Measurements from ENCODE around the gene EEF1AKMT3.

Gene EEF1AKMT3

DNA sequence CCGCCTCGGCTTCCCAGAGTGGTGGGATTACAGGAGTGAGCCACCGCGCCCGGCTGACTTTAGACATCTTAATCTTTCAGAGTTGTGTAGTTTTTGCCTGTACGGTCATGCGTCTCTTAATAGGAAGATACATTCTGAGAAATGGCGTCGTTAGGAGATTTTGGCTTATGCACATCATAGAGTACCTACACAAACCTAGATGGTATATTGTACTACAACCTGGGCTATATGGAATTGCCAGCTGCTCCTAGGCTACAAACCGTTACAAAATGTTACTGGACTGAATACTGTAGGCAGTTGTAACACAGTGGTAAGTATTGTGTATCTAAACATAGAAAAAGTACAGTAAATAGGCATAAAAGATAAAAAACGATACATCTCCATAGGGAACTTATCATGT, 11.4 kb downstream of the EEF1AKMT3 start:
- DNase-seq (ENCODE audit: low spot score), result no peak

DNA sequence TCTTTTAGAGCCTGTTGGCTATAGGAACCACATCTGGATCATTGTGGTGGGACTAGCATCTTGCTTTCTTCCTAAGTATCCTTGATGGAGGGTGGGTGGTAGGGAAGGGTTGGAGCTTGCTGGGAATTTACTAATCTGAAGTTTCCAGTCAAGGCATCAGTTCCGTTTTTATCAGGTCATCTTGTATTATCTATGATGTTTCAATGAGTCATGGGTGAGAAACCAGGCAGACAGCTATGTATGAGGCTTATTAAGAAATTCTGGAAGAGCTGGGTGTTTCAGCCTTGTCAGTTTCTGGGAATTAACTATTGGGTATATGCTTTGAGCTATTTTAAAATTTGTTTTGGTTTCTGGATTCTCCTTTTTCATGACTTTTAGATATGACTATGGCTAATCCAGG, 21.5 kb downstream of the EEF1AKMT3 start:
- no peak for DNase-seq (ENCODE audit: low spot score)

DNA sequence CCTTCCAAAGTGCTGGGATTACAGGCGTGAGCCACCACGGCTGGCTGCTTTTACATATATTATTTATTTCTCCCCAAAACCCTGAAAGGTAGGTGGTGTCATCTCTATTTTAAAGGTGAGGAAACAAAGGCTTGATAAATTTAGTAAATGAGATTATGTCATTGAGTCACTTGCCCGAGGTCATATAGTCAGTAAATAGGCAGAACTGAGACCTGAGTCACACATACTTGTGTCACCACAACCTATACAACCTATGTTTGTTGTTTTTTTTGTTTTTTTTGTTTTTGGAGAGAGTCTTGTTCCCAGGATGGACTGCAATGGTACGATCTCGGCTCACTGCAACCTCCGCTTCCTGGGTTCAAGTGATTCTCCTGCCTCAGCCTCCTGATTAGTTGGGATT, 22.9 kb downstream of the EEF1AKMT3 start:
- DNase-seq (ENCODE audit: low spot score), result no peak

DNA sequence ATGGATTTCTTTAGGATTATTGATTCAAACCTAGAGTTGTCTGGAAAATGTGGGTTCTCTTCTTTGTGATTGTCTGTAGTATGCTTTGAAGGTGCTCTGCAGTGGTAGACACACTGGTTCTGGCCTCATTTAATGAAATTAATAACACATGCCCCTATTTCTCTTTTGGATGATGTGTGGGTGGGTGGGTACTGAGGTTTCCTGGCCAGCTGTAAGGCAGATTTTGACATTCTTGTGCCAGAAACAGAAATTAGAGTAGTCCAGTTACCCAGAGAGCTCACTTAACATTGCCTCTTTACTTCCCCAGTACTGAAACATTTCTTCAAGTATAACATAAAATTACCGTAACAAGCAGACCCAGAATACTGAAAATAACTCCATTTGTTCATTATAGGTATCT, 24.6 kb downstream of the EEF1AKMT3 start:
- no peak for DNase-seq (ENCODE audit: low spot score)

DNA sequence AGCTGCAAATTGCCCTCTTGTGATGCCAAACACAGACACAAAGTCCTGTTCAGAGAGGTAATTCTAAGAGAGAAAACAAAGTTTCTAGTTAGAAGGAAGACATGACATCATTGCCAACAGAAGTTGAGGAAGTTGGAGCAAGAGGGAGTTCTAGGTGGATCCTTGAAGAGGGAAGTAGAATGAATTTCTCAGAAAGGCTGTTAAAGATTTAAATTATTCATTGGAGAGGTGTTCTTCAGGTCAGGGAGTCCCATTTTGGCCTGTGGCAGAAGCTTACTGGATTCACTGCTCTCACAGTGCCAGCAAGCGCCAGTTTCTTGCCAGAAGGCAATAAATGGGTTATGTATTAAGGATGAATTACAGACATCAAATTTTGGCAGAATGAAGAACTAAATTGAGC, 25.5 kb downstream of the EEF1AKMT3 start:
- no peak for DNase-seq (ENCODE audit: low spot score)

DNA sequence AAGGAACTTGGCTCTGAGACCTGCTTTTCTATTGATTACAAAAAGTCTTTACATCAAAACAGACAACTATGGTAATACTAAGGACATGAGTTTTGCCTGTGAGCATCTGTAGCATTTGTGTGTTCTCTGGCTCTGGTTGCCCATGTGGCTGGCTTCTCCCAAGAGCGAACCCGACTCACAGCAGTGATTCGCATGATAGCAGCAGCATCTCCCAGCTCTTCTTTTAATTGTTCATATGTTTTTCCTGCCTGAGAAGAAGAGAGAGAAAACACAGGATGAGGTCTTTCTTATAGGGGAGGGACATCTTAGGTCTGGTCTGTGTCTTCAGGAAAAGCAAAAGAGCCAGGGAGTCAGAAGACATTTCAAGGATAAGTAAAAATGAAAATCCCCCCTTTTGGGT, 28.6 kb downstream of the EEF1AKMT3 start:
- no peak for DNase-seq (ENCODE audit: low spot score)

DNA sequence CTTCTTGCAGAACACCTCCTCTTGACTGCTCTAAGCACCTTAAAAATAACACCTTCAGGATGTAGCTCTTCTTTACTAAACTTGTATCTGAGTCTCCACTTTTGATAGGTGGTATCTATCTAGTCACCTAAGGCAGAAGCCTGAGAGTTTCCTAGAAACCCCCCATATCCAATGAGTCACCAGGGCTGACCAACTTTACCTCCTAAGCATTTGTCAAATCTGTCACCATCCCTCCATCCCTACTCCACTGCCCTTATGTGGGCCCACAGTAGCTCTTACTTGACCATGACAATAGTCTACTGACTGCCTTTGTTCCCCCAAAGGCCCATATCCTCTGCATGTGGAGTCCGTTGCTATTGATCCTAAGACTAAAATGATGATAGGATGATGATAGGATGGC, 30.2 kb downstream of the EEF1AKMT3 start:
- no peak for DNase-seq (ENCODE audit: low spot score)

DNA sequence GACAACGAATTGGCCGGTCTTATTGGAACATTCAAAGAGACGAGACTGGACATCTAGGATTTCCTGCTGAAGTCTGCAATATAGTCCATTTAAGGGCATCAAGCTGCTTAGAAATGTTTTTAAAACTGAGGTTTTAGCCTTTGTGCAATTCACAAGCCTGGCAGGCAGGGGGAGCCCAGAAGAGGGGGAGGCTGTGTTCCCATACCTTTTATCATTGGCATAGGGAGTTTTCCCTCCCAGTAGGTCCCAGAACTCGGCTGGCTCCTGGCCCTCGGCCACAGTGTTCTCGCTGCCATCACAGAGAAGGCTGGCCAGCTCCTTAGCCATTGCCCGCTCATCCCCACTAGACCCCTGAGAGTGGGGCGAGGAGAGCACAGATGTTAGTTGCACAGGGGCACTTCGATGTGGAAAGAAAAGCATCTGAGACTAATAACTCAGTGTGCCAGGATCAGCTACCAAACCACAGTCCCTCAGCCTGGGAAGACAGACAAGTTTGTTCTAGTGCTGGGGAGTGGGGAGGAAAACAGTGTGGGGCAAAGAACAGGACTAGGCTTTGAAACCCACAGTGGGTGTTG, 31.0 kb downstream of the EEF1AKMT3 start:
- peak; percentile 28 for DNase-seq (ENCODE audit: low spot score)

DNA sequence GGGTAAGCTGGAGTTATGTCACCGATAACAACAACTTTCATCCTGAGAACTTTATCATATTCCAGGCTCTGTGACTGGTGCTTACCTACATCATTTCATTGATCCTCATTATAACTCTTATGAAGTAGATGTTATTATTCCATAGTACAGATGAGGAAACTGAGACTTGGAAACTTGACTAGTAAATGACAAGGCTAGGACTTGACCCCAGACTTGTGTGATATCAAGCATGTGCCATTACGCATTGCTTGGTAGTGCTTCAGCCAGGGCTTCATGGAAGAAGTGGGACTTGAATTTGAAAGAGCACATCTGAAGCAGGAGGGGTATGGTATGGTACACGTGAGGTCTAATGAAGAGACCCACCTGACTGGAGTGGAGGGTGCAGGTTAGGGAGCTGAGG, 34.3 kb downstream of the EEF1AKMT3 start:
- no peak for DNase-seq (ENCODE audit: low spot score)

DNA sequence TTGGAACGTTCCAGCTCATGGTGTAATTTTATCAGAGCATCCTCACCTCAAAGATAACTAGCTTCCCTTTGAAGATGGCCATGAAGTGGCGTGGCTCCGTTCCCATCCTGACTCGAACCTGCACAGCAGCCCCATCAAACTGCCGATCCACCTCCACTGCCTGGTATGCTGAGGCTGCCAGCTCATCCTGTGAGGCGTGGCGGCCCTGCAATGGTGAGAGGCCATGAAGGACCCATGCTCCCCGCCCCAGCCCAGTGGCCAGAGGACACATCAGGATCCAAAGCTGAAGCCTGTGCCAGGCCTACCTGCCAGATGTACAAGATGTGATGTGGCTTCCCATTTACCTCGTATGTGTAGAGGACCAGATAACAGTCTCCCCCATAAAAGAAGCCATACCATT, 34.9 kb downstream of the EEF1AKMT3 start:
- DNase-seq (ENCODE audit: low spot score), result no peak

DNA sequence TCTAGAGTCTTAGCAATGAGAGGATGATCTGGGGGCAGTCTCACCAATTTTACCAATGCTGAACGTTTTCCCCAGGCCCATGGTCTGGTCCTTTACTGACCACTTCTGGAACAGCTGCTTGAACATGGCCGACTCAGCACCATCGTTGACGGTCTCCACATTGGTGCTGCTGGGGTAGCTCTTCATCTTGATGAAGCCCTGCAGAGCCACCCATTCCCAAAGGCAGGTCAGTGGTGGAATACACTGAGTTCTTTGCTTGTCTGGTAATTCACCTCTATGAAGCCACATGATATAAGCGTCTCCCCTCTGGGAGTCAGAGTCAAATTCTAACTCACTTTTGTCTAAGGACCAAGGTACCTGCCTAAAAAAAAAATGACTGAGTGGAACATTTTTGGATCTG, 35.9 kb downstream of the EEF1AKMT3 start:
- no peak for DNase-seq (ENCODE audit: low spot score)

DNA sequence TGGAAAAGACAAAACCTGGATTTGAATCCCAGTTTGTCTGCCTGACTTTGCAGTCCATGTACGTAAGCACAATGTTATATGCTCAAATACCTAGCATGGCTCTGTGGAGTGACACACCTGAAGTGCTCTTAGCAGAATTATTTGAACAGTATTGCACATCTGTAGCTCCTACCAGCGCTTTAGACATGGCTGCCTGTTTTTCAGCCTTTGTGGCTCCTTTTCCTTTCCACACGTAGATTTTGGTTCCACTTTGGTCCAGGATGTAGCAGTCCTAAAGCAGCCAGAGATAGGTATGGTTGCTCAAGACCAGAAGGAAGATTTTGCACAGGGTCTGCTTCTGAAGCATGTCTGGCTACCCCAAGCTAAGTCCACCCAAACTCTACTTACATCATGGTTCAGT, 37.0 kb downstream of the EEF1AKMT3 start:
- no peak for DNase-seq (ENCODE audit: low spot score)

DNA sequence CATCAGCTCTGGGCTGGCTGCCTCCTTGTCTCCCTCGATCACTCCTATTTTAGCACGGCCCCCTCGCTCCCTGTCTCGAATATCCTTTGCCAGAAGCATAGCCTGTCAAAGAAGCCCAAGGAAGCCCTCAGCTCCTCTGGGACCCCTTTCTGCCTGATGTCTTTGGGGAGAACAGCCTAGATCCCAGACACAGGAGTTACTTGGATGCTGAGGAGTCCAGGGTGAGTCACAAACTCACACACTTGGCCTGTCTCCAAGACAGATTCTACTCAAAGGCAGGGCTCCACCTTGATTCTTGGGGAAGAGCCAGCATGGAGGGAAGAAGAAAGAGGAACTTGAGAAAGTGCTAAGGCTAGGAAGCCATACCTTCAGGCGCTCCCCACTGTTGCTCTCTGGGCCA, 38.0 kb downstream of the EEF1AKMT3 start:
- DNase-seq (ENCODE audit: low spot score), result no peak

DNA sequence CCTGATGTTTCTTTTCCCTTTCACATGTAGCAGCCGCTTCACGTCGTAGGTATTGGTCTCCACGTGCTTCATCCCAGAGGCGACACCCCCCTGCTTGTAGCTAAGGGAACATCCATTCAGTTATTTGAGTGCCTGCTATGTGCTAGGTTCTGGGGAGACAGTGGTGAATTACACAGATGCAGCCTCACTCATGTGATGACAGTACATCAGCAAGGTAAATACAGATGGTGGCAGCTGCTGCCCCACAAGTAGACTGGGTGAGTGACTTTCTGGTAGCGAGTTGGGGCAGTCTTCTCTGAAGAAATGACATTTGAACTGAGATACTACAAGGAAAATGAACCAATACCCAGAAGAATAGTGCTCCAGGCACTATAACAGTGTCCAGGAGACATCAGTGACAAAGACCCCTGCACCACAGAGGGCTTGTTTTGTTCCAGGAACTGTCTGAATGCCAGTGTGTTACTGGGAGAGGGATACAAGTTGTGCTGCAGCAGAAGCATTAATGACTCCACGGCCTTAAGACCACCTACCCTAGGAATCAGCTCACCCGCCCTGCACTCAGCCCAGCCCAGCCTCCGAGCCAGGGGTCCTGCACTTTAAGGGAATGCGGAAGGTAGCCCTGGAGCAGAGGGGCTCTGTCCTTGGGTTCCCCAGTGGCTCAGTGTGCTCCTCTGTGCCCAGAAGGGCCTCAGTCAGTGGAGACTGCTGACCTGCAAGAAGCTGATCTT, 38.8 kb downstream of the EEF1AKMT3 start:
- no peak for DNase-seq (ENCODE audit: low spot score)

DNA sequence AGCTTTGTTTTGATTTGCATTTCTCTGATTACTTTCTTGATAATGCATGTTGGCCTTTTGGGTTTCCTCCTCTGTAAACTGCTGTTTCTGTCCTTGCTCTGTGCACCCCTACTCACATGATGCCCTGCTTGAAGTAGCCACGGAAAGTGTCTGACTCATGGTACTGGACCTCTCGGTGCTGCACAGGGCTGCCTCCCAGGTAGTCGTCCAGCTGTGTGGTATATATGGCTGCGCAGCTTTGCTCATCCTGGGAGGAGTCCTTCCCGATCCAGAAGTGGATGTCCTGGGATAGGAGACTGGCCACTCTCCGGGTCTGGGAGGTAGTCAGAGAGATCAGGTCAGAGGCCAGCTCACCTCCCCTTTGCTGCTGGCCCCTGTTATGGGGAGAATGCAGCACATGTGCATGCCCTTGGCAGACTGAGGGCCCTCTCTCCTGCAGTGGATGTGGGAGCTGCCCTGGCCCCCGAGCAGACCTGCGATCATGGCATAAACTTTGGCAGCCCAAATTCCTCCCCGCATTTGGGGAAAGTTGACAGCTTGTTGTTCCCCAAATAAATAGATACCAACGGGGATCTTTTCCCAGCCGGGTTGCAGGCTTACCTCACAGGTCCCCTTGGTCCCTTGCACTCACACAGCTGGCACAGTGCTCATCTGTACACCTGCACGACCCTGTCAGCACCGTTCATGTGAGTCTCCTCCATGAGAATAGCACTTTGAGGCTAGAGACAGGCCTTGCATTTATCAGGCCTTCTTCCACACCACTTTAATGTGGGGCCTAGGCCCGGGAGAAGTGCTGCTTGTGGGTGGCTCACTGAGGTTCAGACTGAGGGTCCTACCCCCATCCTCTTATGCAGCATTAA, 40.9 kb downstream of the EEF1AKMT3 start:
- DNase-seq (ENCODE audit: low spot score), result no peak

DNA sequence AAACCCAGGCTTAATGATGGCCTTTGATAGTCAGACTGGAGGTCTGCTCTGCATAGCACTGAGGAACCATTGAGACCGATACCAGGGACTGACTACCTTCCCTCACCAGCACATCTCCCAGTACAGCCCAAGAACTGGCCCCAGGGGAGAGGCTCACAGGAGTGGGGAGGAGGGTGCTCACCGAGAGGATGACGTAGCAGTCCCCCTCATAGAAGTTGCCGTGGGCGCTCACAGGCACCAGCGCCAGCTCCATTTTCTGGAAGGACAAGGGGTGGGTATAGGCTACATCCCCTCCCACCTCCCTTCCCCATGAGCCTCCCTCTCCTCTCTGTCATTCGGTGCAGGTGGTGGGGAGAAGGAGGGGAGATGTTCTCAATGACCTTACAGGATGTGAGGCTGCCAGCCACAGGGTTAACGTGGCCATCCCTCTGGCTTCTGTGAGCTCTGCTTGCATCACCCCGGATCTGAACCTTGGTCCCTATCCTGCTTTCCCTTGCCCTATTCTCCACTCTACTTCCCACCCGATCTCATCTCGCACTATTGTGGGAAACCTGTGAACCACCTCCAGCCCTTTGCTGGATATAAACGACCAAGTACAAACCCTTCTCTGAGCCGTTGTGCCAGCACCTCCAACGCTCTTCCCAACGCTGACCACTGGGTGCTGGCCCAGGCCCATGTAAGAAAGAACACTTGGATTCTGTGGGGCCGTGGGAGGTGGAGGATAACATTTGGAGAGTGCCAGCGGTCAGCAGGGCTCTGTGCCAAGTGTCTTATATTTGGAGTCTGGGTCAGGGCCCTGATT, 41.8 kb downstream of the EEF1AKMT3 start:
- no peak for DNase-seq (ENCODE audit: low spot score)

DNA sequence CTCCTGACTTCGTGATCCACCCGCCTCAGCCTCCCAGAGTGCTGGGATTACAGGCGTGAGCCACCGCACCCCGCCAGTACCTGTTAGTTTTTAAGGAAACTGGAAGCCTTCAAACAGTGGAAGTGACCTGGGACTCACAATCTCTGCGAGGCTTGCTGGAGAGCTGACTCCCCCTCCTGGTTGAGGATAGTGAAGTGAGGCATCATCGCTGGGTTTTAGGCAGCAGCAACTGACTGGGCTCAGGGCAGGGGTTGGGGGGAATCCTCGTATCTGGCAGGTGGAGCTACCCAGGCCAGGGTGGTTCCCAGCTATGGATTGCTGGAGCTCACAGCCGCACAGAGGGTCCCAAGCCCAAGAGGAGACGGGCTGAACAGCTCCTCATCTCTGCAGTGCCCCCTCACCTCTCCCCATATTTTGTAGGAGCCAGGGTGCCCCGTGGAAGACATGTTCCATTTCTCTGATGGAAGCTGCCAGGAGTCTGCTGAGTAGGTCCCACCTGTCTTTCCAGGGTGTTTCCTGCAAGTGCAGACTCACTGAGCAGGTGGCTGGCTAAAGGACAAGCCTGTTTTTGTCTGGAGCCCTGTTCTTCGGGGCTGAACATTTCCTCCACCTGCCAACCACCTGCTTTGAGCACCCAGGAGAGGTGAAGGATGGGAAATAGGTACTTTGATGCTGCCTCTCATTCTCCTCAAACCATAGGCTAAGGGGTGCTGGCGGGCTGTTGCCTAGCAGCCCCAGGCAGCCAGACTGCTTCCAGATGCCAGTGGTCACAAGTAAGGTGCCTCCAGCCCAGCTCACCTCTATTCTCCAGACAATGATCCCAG, 43.0 kb downstream of the EEF1AKMT3 start:
- DNase-seq (ENCODE audit: low spot score), result no peak

DNA sequence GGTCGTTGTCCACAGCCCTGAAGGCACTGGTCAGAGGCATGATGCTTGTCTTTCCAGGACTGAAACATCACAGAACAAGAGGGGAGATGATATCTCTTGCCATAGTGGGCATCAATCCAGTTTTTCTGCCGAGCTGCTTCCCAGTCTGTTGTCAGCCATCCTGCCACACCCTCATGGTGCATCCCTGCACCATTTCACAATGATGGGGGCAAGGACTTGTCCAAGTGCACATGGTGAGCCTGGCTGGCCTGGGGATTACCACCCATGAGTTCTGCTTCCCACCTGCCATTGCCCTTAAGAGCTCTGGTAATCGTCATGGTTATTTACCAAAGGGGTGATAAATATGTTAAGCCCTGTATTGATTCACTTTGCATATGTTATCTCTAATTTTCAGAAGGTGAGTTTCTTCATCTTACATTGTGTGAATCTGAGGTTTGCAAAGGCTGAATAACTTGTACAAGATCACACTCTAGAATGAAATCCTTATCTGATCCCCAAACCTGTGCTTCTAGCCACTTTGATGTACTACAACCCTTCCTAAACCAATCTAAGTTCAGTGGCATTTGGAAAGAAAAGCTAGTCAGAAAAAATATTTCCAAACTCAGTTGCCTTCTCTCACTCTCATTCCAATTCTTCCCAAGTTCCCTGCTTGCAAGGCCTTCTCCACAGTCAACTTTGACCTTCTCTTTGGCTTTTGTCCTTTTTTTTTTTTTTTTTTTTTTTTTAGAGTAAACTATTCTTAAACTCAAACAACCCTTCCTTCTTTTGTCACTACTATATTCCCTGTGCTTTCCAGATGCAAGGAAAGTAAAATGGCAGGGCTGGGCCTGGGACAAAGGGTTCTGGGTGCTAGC, 43.8 kb downstream of the EEF1AKMT3 start:
- no peak for DNase-seq (ENCODE audit: low spot score)

DNA sequence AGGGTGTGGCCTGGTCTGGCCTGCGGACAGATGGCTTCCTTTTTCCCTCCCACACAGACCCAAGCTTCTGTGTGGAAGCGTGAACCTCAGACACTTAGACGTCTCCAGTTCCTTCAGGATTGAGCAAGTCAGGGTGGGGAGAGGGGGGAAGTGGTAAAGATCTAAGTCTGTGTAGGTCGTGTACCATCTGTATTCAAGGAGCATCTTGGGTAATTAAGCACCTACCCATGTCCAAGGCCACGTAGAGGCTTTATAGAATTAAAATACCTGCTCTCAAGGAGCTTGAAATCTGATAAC, 44.4 kb downstream of the EEF1AKMT3 start:
- no peak for DNase-seq (ENCODE audit: low spot score)

DNA sequence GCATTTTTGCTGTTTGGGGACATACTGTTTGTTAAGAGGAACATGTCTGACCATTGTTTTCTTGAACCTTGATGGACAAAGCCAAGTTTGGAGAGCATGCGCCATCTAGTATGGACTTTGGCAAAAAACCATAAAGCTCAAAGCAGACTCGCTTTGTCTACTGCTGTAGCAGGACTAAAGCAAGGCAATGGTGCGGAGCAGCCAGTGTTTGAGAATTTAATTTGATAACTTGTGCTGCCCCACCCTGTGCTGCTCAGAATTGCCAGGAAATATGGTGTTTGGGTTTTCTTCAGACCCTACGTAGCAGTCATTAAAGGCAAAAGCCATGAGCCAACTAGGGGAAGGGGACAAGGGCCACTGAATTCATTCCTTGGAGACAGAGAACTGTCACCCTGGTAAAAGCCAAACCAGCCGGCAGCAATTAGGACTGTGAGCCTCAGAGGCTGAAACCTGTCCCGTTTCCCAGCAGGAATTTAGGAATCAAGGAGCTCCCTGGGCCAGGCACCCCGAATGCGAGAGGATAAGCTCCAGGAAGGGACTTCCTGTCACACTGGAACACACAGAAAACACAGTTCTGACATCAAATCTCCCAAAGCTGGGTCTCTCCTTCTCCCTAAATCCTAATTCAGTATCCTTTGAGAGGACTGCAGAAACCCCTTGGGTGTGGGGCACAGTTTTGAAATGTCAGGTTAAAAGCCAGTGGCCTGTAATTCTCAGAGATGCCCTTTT, 45.0 kb downstream of the EEF1AKMT3 start:
- DNase-seq (ENCODE audit: low spot score), result no peak

Data from CD4-positive, alpha-beta T cell treated with Interleukin-15 for 4 hours (primary cell).